ENCODE data around the gene PODXL2. TPM values are rescaled to one million over a fixed set of nuclear protein-coding genes. Genes with fewer than 3 reads are reported as not detected.

Gene PODXL2
- total and polyA plus RNA-seq, 2 of the 8 experiments (the other 6 are each of a cell fraction or from before 2014, with no cell fraction given), result 27.6 to 31.6 TPM

DNA sequence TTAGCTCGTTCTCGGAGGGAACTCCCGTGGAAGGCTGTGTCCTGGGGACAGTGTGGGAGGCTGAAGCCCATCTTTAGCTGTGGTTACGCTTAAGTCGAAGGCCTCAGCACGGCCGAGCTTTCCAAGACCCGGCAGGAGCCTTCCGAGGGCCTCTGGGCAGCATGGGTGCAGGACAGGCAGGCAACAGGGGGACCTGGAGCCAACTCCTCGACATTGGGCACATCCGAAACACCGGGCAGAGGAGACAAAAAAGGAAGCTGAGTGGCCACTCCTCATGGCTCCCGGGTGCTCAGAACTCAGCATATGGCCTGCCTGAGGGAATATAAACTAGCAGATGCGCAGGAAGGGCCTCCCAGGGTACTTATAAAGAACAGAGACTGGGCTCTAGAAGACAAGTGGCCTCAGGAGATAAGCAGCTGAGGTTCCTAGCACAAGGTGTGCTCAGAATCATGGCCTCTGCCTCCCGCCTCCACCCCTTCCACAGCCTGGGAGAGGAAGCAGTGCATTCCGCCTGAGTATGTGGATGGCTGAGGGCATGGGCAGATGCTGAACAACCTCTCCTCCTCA lies 77.9 kb downstream of the PODXL2 start:
- no peak overlapping the region for H3K4me2 ChIP-seq (ENCODE audit: insufficient read depth in 1 of 2, low read depth in 2 of 2, low read length in 2 of 2)
- no peak overlapping the region for H2AK5ac ChIP-seq (ENCODE audit: low read depth, low read length)
- H4K8ac ChIP-seq (ENCODE audit: extremely low read depth, insufficient read depth, low read length), result no peak overlapping the region
- H2AFZ ChIP-seq (ENCODE audit: low read length), result no peak overlapping the region; the same call in 1 of the 2 replicates
- H3K14ac ChIP-seq (ENCODE audit: insufficient read length), result no peak overlapping the region
- H4K20me1 ChIP-seq (replicated peaks in 1 of 2; ENCODE audit: control insufficient read depth in 1 of 2, insufficient read depth in 2 of 2, low read length in 2 of 2), result no peaks in the 10 kb centered on the region
- H3K23me2 ChIP-seq (ENCODE audit: low read depth, low read length), result no peaks in the 10 kb centered on the region
- no peak overlapping the region for H2BK120ac ChIP-seq (replicated peaks; ENCODE audit: low read depth, low read length)
- POLR2A ChIA-PET (ENCODE audit: partially characterized antibody), result interaction anchor here (1.1 to 1.4 kb wide), 4 partner anchors 10 to 54 kb away, joined by 3 to 4 read pairs (median 3); no protein-coding TSS in a partner anchor
- no peaks in the 10 kb centered on the region; the same call in 1 of the 2 replicates for H3K79me1 ChIP-seq (ENCODE audit: low read depth, low read length)
- CTCF ChIA-PET (ENCODE audit: partially characterized antibody), result interaction anchor here (0.7 to 3.4 kb wide), 12 partner anchors 10 to 301 kb away, joined by 3 to 35 read pairs (median 4); no protein-coding TSS in a partner anchor
- H4K91ac ChIP-seq (replicated peaks; ENCODE audit: insufficient read length, low read length), result no peak overlapping the region
- H3K4ac ChIP-seq (replicated peaks; ENCODE audit: insufficient read length, low read depth, low read length), result no peak overlapping the region
- no peaks in the 10 kb centered on the region for H3K79me2 ChIP-seq (ENCODE audit: control insufficient read depth in 1 of 2, insufficient read depth in 2 of 2, low read length in 2 of 2)
- no peak overlapping the region for H2BK5ac ChIP-seq (ENCODE audit: low read depth, low read length)
- no peaks in the 10 kb centered on the region for H3K9me3 ChIP-seq (ENCODE audit: insufficient read depth in 2 of 2, low read depth in 1 of 2, low read length in 1 of 2)
- H2BK20ac ChIP-seq (ENCODE audit: low read length), result no peak overlapping the region
- H3K27me3 ChIP-seq (replicated peaks in 1 of 4; ENCODE audit: control insufficient read depth in 3 of 4, extremely low read depth in 1 of 4, insufficient read depth in 3 of 4, low read length in 3 of 4), result no peaks in the 10 kb centered on the region
- no peak overlapping the region for H3K9ac ChIP-seq (replicated peaks in 1 of 4; ENCODE audit: extremely low read depth in 1 of 4, low read depth in 3 of 4, low read length in 3 of 4)
- no peak overlapping the region for H3K23ac ChIP-seq (ENCODE audit: insufficient read length)
- H4K5ac ChIP-seq (ENCODE audit: insufficient read length, low read depth, low read length), result no peak overlapping the region
- H3K27ac ChIP-seq (ENCODE audit: low read depth, low read length), result no peak overlapping the region
- 98% methylated on average over 15 of the region's 16 CpGs; no CpG with 5 or more reads in 1 of the 2 experiments for WGBS, 2 experiments (ENCODE audit: extremely low coverage in 1 of 2, insufficient coverage in 1 of 2, insufficient read length in 1 of 2, insufficient replicate concordance in 2 of 2, low coverage in 1 of 2, low lambda C conversion rate in 2 of 2, missing lambda C conversion rate in 1 of 2)
- peaks cover 0 to 8% (median 0%) of the 10 kb centered on the region in 4 experiments; a peak in 3 of 7 replicates for H3K4me1 ChIP-seq (replicated peaks in 1 of 4; ENCODE audit: control insufficient read depth in 3 of 4, insufficient read depth in 4 of 4, low read length in 3 of 4)
- H3K56ac ChIP-seq (replicated peaks; ENCODE audit: insufficient read length, low read depth, low read length), result no peak overlapping the region
- H3K4me3 ChIP-seq (ENCODE audit: extremely low read depth in 1 of 4, insufficient read depth in 2 of 4, low read depth in 3 of 4, low read length in 4 of 4), result no peak overlapping the region
- FAIRE-seq (no peak), DNase-seq (ENCODE audit: low read depth in 1 of 2, low spot score in 2 of 2) (no peak)
- TF ChIP-seq EGR1 (IDR thresholded peaks at IDR 0.05; ENCODE audit: borderline replicate concordance, low read depth, low read length), result no peak
- TF ChIP-seq, protein P1, sequence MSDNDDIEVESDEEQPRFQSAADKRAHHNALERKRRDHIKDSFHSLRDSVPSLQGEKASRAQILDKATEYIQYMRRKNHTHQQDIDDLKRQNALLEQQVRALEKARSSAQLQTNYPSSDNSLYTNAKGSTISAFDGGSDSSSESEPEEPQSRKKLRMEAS (IDR thresholded peaks at IDR 0.05), result no peak
- H3K36me3 ChIP-seq (ENCODE audit: control insufficient read depth in 2 of 4, insufficient read depth in 4 of 4, low read length in 3 of 4), result no peaks in the 10 kb centered on the region
- no peak overlapping the region for H3K18ac ChIP-seq (ENCODE audit: extremely low read depth, low read length)
- H2BK12ac ChIP-seq (ENCODE audit: low read depth, low read length), result no peak overlapping the region
- no peak overlapping the region for H2BK15ac ChIP-seq (ENCODE audit: low read length)

Measured in H1 (cell line).